Measurements from ENCODE around the gene ARHGAP1. TPM values are rescaled to one million over a fixed set of nuclear protein-coding genes. Genes with fewer than 3 reads are reported as not detected.

Gene ARHGAP1
- total RNA-seq, 1 donor, result 62.2 TPM

GRCh38 chr11:46637546-46637945 lies 62.9 kb downstream of the ARHGAP1 start:
- TF ChIP-seq CTCF (IDR thresholded peaks at IDR 0.05; ENCODE audit: insufficient read depth, low read depth, low read length), result no peak
- no peak for DNase-seq (ENCODE audit: low read depth)
- no peak overlapping the region for H3K4me3 ChIP-seq (ENCODE audit: low read depth, low read length)

DNA sequence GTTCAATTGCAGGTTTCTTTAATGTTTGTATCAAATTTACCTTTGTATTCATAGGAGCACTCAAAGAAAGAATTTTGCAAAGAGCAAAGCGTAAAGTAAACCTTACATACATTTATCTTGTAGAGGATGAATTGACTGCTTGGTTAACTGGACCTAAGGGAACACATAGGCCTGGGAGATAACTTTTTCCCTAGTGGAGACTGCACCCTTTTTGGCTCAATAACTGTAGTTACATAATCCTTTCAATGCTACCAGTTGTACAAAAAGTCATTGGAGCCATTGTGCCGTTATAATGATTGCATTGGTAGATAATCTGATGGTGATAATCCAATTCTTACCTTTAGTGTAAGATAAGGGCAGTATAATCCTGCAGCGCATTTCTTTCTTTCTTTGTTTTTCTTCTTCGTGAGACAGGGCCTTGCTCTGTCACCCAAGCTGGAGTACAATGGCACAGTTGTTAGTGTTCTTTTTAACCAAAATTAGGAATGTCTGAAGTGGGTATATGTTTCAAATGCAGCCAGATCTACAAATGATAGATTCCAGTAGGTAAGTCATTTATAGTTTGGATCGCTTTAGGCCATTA lies 64.8 kb downstream of the ARHGAP1 start:
- no peak for DNase-seq (ENCODE audit: low read depth)
- no peak overlapping the region for H3K4me3 ChIP-seq (ENCODE audit: low read depth, low read length)
- no peak for TF ChIP-seq CTCF (IDR thresholded peaks at IDR 0.05; ENCODE audit: insufficient read depth, low read depth, low read length)

- no peak for DNase-seq (ENCODE audit: low read depth)
- no peak overlapping the region for H3K4me3 ChIP-seq (ENCODE audit: low read depth, low read length)
- no peak for TF ChIP-seq CTCF (IDR thresholded peaks at IDR 0.05; ENCODE audit: insufficient read depth, low read depth, low read length)
Measured at GRCh38 chr11:46633291-46634217, 66.9 kb downstream of the ARHGAP1 start.

- no peak overlapping the region for H3K4me3 ChIP-seq (ENCODE audit: low read depth, low read length)
- no peak for DNase-seq (ENCODE audit: low read depth)
- TF ChIP-seq CTCF (IDR thresholded peaks at IDR 0.05; ENCODE audit: insufficient read depth, low read depth, low read length), result no peak
Measured at GRCh38 chr11:46632502-46632901, 67.9 kb downstream of the ARHGAP1 start.

- H3K4me3 ChIP-seq (ENCODE audit: low read depth, low read length), result no peak overlapping the region
- no peak for TF ChIP-seq CTCF (IDR thresholded peaks at IDR 0.05; ENCODE audit: insufficient read depth, low read depth, low read length)
Measured at GRCh38 chr11:46631676-46632075, 68.7 kb downstream of the ARHGAP1 start.

GRCh38 chr11:46630237-46630636 lies 70.2 kb downstream of the ARHGAP1 start:
- no peak for TF ChIP-seq CTCF (IDR thresholded peaks at IDR 0.05; ENCODE audit: insufficient read depth, low read depth, low read length)
- no peak overlapping the region for H3K4me3 ChIP-seq (ENCODE audit: low read depth, low read length)
- DNase-seq (ENCODE audit: low read depth), result no peak

More at GRCh38 chr11:46631676-46632075, 68.7 kb downstream of the ARHGAP1 start:
- DNase-seq (ENCODE audit: low read depth), result no peak
